ENCODE results near the gene KCNT2.

GRCh38 chr1:196205882-196206281 is 402.4 kb downstream of the KCNT2 start:
- TF ChIP-seq EP300 (IDR thresholded peaks at IDR 0.05; ENCODE audit: borderline replicate concordance in 1 of 2, low read depth in 1 of 2, low read length in 1 of 2), result no peak
- TF ChIP-seq RAD21 (IDR thresholded peaks at IDR 0.05; ENCODE audit: low read length), result no peak
- no peak for TF ChIP-seq ZBTB33 (IDR thresholded peaks at IDR 0.05; ENCODE audit: borderline replicate concordance, low read depth)
